SK-N-SH (cell line): ENCODE results near the gene GALNTL6. TPM values are rescaled to one million over a fixed set of nuclear protein-coding genes. Genes with fewer than 3 reads are reported as not detected.

Experiments
- CTCF ChIA-PET: fragments of 300-600, 350-600 bp; formaldehyde crosslinking; extraction: SDS; loops from one replicate; lab custom pipeline; 2021; lab: Yijun Ruan, JAX
- POLR2A ChIA-PET: fragments of 350-600 bp; sonication (Branson Sonifier 250); formaldehyde crosslinking; extraction: SDS; loops from one replicate; lab custom pipeline; 2020; ENCODE audit warnings: antibody characterized with exemption, inconsistent platforms; lab: Yijun Ruan, JAX
- DNase-seq: peaks from one replicate; pipeline ENCODE4 v3.0.0; 2012
- H2AFZ ChIP-seq: fragments of 200-600 bp; sonication (generic); 2 replicates; pipeline ENCODE4 v1.8.1; 2016; ENCODE audit warnings: antibody characterized with exemption, mild to moderate bottlenecking, low read depth
- H3F3A ChIP-seq: fragments of 200-600 bp; sonication (generic); replicated peaks from 2 replicates; pipeline ENCODE3; 2016; ENCODE audit warnings: antibody characterized with exemption, mild to moderate bottlenecking; ENCODE audit not compliant: insufficient read depth
- H3K27ac ChIP-seq, 2 experiments: fragments of 200-500 bp in 1 of 2; fragments of 200-600 bp in 1 of 2; sonication (Bioruptor generic) in 1 of 2; sonication (generic), shearing (Covaris generic) in 1 of 2; 2 replicates each; pipeline versions ENCODE4 v1.5.1 to v1.6.1; 2014 to 2016; ENCODE audit warnings: low read depth in 2 of 2, inconsistent platforms in 1 of 2, low read length in 1 of 2, mild to moderate bottlenecking in 1 of 2, mixed read lengths in 1 of 2
- H3K27me3 ChIP-seq: fragments of 200-600 bp; sonication (generic), shearing (Covaris generic); 2 replicates; pipeline ENCODE4 v1.6.1; 2016; ENCODE audit warnings: mixed run types; ENCODE audit not compliant: insufficient read depth
- H3K36me3 ChIP-seq, 2 experiments: fragments of 200-500 bp in 1 of 2; fragments of 200-600 bp in 1 of 2; sonication (Bioruptor generic) in 1 of 2; sonication (generic) in 1 of 2; replicated peaks in 1 of 2; 2 replicates each; pipeline versions ENCODE3 to v1.5.1; 2014 to 2016; ENCODE audit warnings: low read length in 1 of 2, mild to moderate bottlenecking in 1 of 2; ENCODE audit not compliant: insufficient read depth in 2 of 2, control insufficient read depth in 1 of 2
- H3K4me1 ChIP-seq, 2 experiments: fragments of 200-500 bp in 1 of 2; fragments of 200-600 bp in 1 of 2; sonication (Bioruptor generic) in 1 of 2; sonication (generic), shearing (Covaris generic) in 1 of 2; 2 replicates each; pipeline versions ENCODE4 v1.5.1 to v1.6.1; 2014 to 2016; ENCODE audit warnings: low read depth in 1 of 2, low read length in 1 of 2, mixed run types in 1 of 2; ENCODE audit not compliant: insufficient read depth in 2 of 2, control insufficient read depth in 1 of 2
- H3K4me2 ChIP-seq: fragments of 200-600 bp; sonication (generic), shearing (Covaris generic); 2 replicates; pipeline ENCODE4 v1.6.1; 2017; ENCODE audit warnings: mixed run types
- H3K4me3 ChIP-seq, 2 experiments: fragments of 200-500 bp in 1 of 2; fragments of 200-600 bp in 1 of 2; sonication (Bioruptor generic) in 1 of 2; sonication (generic), shearing (Covaris generic) in 1 of 2; 2 replicates each; pipeline versions ENCODE4 v1.5.1 to v1.8.1; 2014 to 2016; ENCODE audit warnings: low read depth in 2 of 2, inconsistent platforms in 1 of 2, low read length in 1 of 2, mild to moderate bottlenecking in 1 of 2, mixed read lengths in 1 of 2, moderate library complexity in 1 of 2
- H3K79me2 ChIP-seq: fragments of 200-600 bp; sonication (generic); 2 replicates; pipeline ENCODE4 v1.8.1; 2017; ENCODE audit warnings: mild to moderate bottlenecking; ENCODE audit not compliant: insufficient read depth
- H3K9ac ChIP-seq: fragments of 200-600 bp; sonication (generic); 2 replicates; pipeline ENCODE4 v1.6.1; 2017; ENCODE audit warnings: mixed run types
- H3K9me2 ChIP-seq: fragments of 200-600 bp; sonication (generic); 2 replicates; pipeline ENCODE4 v1.6.1; 2017; ENCODE audit warnings: mixed run types
- H3K9me3 ChIP-seq: fragments of 200-600 bp; sonication (generic); 2 replicates; pipeline ENCODE4 v1.6.1; 2017; ENCODE audit warnings: mixed run types, mild to moderate bottlenecking, moderate library complexity
- H4K20me1 ChIP-seq: fragments of 200-600 bp; sonication (generic); 2 replicates; pipeline ENCODE4 v1.6.1; 2017; ENCODE audit warnings: mild to moderate bottlenecking, mixed run types; ENCODE audit not compliant: insufficient read depth
- ELF1 ChIP-seq: IDR thresholded peaks from 2 replicates; pipeline ENCODE4 v1.4.0; 2012
- EZH2phosphoT487 ChIP-seq: fragments of 200-600 bp; sonication (generic); IDR thresholded peaks from 2 replicates; pipeline ENCODE4 v1.6.1; 2017; ENCODE audit warnings: low read depth, mixed run types, mild to moderate bottlenecking, antibody characterized with exemption, moderate library complexity, borderline replicate concordance
- FOSL2 ChIP-seq: IDR thresholded peaks from 2 replicates; pipeline ENCODE4 v1.4.0; 2012; ENCODE audit warnings: low read depth, mild to moderate bottlenecking, moderate library complexity, borderline replicate concordance
- FOXJ3 ChIP-seq: sonication (generic); formaldehyde crosslinking; IDR thresholded peaks from 2 replicates; pipeline ENCODE4 v1.5.1; 2020; ENCODE audit warnings: mild to moderate bottlenecking, missing genetic modification reagents
- FOXM1 ChIP-seq: IDR thresholded peaks from 2 replicates; pipeline ENCODE4 v1.4.0; 2012; ENCODE audit warnings: low read depth, mild to moderate bottlenecking
- GABPA ChIP-seq: IDR thresholded peaks from 2 replicates; pipeline ENCODE4 v1.4.0; 2012; ENCODE audit warnings: low read depth, mild to moderate bottlenecking
- JUND ChIP-seq: IDR thresholded peaks from 2 replicates; pipeline ENCODE4 v1.4.0; 2012
- MEF2A ChIP-seq: IDR thresholded peaks from 2 replicates; pipeline ENCODE4 v1.4.0; 2012; ENCODE audit warnings: low read depth, borderline replicate concordance
- MXI1 ChIP-seq: IDR thresholded peaks from 2 replicates; pipeline ENCODE4 v1.6.1; 2012; ENCODE audit warnings: mild to moderate bottlenecking, low read depth, low read length, improper control_type of control experiment
- NFIC ChIP-seq: IDR thresholded peaks from 2 replicates; pipeline ENCODE4 v1.4.0; 2012; ENCODE audit warnings: borderline replicate concordance
- NRF1 ChIP-seq: IDR thresholded peaks from 2 replicates; pipeline ENCODE4 v1.6.1; 2012; ENCODE audit warnings: low read depth, mild to moderate bottlenecking, low read length
- POLR2AphosphoS5 ChIP-seq: IDR thresholded peaks from 2 replicates; pipeline ENCODE4 v1.6.1; 2012; ENCODE audit warnings: low read depth, low read length
- RCOR1 ChIP-seq: fragments of 150-350 bp; IDR thresholded peaks from 2 replicates; pipeline ENCODE4 v1.6.1; 2017; ENCODE audit warnings: antibody characterized with exemption, low read length
- RFX5 ChIP-seq: IDR thresholded peaks from 2 replicates; pipeline ENCODE4 v1.6.1; 2012; ENCODE audit warnings: mild to moderate bottlenecking, improper control_type of control experiment, low read length
- RXRA ChIP-seq: IDR thresholded peaks from 2 replicates; pipeline ENCODE4 v1.4.0; 2012; ENCODE audit warnings: low read depth, mild to moderate bottlenecking, borderline replicate concordance
- TCF12 ChIP-seq: IDR thresholded peaks from 2 replicates; pipeline ENCODE4 v1.4.0; 2012
- TEAD4 ChIP-seq: IDR thresholded peaks from 2 replicates; pipeline ENCODE4 v1.4.0; 2012; ENCODE audit warnings: mild to moderate bottlenecking, borderline replicate concordance; ENCODE audit not compliant: insufficient read depth
- whole genome bisulfite sequencing: methylation state at CpG from one replicate; pipeline ENCODE4 v1.1.6; 2017; ENCODE audit warnings: low lambda C conversion rate; 5-methylcytosine and 5-hydroxymethylcytosine counted together
- polyA plus RNA-seq, 3 experiments: library from polyadenylated mRNA; depleted of rRNA; stranded (reverse); fragments of >200 nt; gene quantifications; 2 replicates each; pipeline ENCODE4 v1.2.3, GENCODE V29; 2012
- TF ChIP-seq, protein P1 (sequence below): fragments of 150-350 bp; IDR thresholded peaks from 2 replicates; pipeline ENCODE4 v1.6.1; 2017; ENCODE audit warnings: antibody characterized with exemption, low read length, low read depth, borderline replicate concordance
- TF ChIP-seq, protein P2 (sequence below): IDR thresholded peaks from 2 replicates; pipeline ENCODE4; 2012
- TF ChIP-seq, protein P3 (sequence below): fragments of 200-600 bp; sonication (generic); IDR thresholded peaks from 2 replicates; pipeline ENCODE4 v1.6.1; 2017; ENCODE audit warnings: antibody characterized with exemption, mild to moderate bottlenecking, moderate library complexity
- TF ChIP-seq, protein P4 (sequence below): IDR thresholded peaks from 2 replicates; pipeline ENCODE4 v1.4.0; 2012; ENCODE audit warnings: low read depth, borderline replicate concordance

Gene GALNTL6
- polyA plus RNA-seq, 1 of the 3 experiments (the other 2 are of a cell fraction) = 0.07 TPM

DNA sequence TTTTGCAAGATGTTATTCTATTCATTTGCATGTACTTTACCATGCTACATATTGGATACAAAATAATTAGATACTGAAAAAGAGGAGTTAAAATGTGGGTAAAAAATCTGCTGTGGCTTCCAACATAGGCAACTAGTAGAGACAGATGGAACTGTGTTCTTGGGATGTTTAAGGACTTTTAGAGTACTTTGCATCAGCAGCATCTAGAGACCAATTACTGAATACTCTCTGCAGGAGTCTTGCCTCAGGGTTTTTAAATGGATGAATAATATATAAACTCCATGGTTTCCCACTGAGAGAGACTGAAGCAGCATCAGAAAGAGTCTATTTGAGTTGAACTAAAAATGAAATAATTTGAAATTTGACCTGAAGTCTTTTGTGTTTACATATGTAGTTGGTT lies 676.7 kb downstream of the GALNTL6 start:
- Histone ChIP-seq H3K27ac (no peak overlapping the region), H3K9ac (no peak overlapping the region), H4K20me1 (no peaks in the 10 kb centered on the region), H3K9me3 (no peaks in the 10 kb centered on the region), H3K4me1 (no peaks in the 10 kb centered on the region), H3K36me3 (no peaks in the 10 kb centered on the region), H3K4me3 (no peak overlapping the region), H2AFZ (no peak overlapping the region), H3K79me2 (no peaks in the 10 kb centered on the region), H3K9me2 (0 out of 2 replicates have a peak, but pooled peaks cover 4% of the 10 kb centered on the region), H3K4me2 (no peak overlapping the region), H3F3A (no peaks in the 10 kb centered on the region), H3K27me3 (no peaks in the 10 kb centered on the region)
- POLR2A ChIA-PET = no interaction called here
- TF ChIP-seq MXI1 (no peak), GABPA (no peak), RCOR1 (no peak), TEAD4 (no peak), FOSL2 (no peak), MEF2A (no peak), NFIC (no peak), EZH2phosphoT487 (no peak), FOXJ3 (CRISPR knock-in tag) (no peak), JUND (no peak), FOXM1 (no peak)
- TF ChIP-seq, protein P1, sequence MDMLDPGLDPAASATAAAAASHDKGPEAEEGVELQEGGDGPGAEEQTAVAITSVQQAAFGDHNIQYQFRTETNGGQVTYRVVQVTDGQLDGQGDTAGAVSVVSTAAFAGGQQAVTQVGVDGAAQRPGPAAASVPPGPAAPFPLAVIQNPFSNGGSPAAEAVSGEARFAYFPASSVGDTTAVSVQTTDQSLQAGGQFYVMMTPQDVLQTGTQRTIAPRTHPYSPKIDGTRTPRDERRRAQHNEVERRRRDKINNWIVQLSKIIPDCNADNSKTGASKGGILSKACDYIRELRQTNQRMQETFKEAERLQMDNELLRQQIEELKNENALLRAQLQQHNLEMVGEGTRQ = no peak
- no peak for DNase-seq
- CTCF ChIA-PET = no interaction called here

DNA sequence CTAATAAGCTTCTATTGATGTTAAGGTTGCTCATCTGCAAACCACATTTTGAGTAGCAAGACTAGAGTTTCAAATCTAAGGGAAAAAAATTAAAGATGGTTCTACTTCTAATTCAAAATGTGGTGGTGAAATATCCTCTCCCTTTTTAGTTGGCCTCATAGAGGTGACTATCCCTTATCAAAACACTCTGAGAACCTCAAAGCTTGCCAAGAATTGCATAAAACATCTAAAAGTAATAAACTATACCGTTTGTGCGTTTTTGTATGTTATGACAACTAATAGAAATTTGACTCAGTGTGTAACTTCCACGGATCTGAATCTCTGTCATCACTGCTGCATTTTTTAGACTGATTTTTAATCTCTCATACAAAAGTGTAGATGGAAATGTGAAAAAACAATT lies 682.6 kb downstream of the GALNTL6 start:
- no peaks in the 10 kb centered on the region for H3K27me3 ChIP-seq
- no peaks in the 10 kb centered on the region for H3K36me3 ChIP-seq
- no peak overlapping the region for H3K27ac ChIP-seq
- no peak for DNase-seq
- ChIA-PET CTCF (no interaction called here), POLR2A (no interaction called here)
- H2AFZ ChIP-seq = no peak overlapping the region
- H3K79me2 ChIP-seq = no peaks in the 10 kb centered on the region
- H3K9ac ChIP-seq = no peak overlapping the region
- H3K9me3 ChIP-seq = no peaks in the 10 kb centered on the region
- TF ChIP-seq ELF1 = no peak
- TF ChIP-seq, all 33 proteins: peak for 0
- 16% methylated on average over 3 of the region's 3 CpGs for WGBS
- Histone ChIP-seq H3K4me2 (no peak overlapping the region), H3K4me1 (no peaks in the 10 kb centered on the region), H3K4me3 (no peak overlapping the region), H3K9me2 (no peaks in the 10 kb centered on the region), H3F3A (no peaks in the 10 kb centered on the region), H4K20me1 (no peaks in the 10 kb centered on the region)

DNA sequence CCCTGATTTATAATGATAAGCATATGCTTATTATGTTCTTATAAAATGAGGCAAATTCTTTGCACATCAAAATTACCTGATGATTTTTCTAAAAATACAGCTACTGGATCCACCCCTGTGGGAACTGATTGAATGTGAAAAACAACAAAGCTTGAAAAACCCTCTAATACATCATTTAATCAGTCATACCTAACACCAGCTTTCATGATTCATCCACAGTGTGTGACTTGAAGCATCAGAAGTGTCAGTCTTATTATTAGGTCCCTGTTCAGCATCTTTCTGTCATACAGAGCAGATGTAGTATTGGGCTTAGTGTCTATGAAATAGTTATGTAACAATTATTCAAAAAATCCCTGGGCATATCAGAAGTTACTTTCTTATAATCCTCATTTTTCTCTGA lies 684.1 kb downstream of the GALNTL6 start:
- ChIA-PET POLR2A (no interaction called here), CTCF (no interaction called here)
- no peaks in the 10 kb centered on the region for H3K27me3 ChIP-seq
- H3K4me1 ChIP-seq = no peaks in the 10 kb centered on the region
- H3K36me3 ChIP-seq = no peaks in the 10 kb centered on the region
- H3K9ac ChIP-seq = no peak overlapping the region
- H3F3A ChIP-seq = no peaks in the 10 kb centered on the region
- no peak overlapping the region for H3K4me3 ChIP-seq
- no peak overlapping the region for H3K4me2 ChIP-seq
- TF ChIP-seq, protein P2, sequence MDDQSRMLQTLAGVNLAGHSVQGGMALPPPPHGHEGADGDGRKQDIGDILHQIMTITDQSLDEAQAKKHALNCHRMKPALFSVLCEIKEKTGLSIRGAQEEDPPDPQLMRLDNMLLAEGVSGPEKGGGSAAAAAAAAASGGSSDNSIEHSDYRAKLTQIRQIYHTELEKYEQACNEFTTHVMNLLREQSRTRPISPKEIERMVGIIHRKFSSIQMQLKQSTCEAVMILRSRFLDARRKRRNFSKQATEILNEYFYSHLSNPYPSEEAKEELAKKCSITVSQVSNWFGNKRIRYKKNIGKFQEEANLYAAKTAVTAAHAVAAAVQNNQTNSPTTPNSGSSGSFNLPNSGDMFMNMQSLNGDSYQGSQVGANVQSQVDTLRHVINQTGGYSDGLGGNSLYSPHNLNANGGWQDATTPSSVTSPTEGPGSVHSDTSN = no peak
- TF ChIP-seq GABPA = no peak
- no peak for TF ChIP-seq TEAD4
- TF ChIP-seq, protein P3, sequence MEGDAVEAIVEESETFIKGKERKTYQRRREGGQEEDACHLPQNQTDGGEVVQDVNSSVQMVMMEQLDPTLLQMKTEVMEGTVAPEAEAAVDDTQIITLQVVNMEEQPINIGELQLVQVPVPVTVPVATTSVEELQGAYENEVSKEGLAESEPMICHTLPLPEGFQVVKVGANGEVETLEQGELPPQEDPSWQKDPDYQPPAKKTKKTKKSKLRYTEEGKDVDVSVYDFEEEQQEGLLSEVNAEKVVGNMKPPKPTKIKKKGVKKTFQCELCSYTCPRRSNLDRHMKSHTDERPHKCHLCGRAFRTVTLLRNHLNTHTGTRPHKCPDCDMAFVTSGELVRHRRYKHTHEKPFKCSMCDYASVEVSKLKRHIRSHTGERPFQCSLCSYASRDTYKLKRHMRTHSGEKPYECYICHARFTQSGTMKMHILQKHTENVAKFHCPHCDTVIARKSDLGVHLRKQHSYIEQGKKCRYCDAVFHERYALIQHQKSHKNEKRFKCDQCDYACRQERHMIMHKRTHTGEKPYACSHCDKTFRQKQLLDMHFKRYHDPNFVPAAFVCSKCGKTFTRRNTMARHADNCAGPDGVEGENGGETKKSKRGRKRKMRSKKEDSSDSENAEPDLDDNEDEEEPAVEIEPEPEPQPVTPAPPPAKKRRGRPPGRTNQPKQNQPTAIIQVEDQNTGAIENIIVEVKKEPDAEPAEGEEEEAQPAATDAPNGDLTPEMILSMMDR = no peak
- no peak for TF ChIP-seq FOSL2
- no peak for TF ChIP-seq POLR2AphosphoS5
- TF ChIP-seq NFIC = no peak
- TF ChIP-seq RXRA = no peak
- TF ChIP-seq RFX5 = no peak
- no peak for TF ChIP-seq TCF12
- no peak for TF ChIP-seq NRF1
- TF ChIP-seq, protein P4, sequence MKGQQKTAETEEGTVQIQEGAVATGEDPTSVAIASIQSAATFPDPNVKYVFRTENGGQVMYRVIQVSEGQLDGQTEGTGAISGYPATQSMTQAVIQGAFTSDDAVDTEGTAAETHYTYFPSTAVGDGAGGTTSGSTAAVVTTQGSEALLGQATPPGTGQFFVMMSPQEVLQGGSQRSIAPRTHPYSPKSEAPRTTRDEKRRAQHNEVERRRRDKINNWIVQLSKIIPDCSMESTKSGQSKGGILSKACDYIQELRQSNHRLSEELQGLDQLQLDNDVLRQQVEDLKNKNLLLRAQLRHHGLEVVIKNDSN = no peak
- no peak for TF ChIP-seq JUND
- no peak for DNase-seq
- H2AFZ ChIP-seq = no peak overlapping the region
- no peaks in the 10 kb centered on the region for H3K9me3 ChIP-seq
- no peaks in the 10 kb centered on the region for H4K20me1 ChIP-seq
- no peaks in the 10 kb centered on the region for H3K9me2 ChIP-seq
- no peak overlapping the region for H3K27ac ChIP-seq
- H3K79me2 ChIP-seq = no peaks in the 10 kb centered on the region
